OCI-LY7 (cell line): Measurements from ENCODE around the gene SLAMF8.

Source experiments
- EZH2phosphoT487 ChIP-seq: fragments of 200-600 bp; sonication (generic); IDR thresholded peaks from 2 replicates; pipeline ENCODE4 v1.6.1; 2018; ENCODE audit warnings: low read depth, borderline replicate concordance, mild to moderate bottlenecking, mixed run types, antibody characterized with exemption, low read length, moderate library complexity, mixed read lengths
- TF ChIP-seq, protein P1 (sequence below): fragments of 200-600 bp; sonication (generic); conservative IDR thresholded peaks from 2 replicates; pipeline ENCODE4 v1.5.1; 2014; ENCODE audit warnings: mild to moderate bottlenecking, antibody characterized with exemption, low read length, moderate library complexity, mixed read lengths

GRCh38 chr1:159861218-159861617 is 34.5 kb downstream of the SLAMF8 start:
- TF ChIP-seq, protein P1, sequence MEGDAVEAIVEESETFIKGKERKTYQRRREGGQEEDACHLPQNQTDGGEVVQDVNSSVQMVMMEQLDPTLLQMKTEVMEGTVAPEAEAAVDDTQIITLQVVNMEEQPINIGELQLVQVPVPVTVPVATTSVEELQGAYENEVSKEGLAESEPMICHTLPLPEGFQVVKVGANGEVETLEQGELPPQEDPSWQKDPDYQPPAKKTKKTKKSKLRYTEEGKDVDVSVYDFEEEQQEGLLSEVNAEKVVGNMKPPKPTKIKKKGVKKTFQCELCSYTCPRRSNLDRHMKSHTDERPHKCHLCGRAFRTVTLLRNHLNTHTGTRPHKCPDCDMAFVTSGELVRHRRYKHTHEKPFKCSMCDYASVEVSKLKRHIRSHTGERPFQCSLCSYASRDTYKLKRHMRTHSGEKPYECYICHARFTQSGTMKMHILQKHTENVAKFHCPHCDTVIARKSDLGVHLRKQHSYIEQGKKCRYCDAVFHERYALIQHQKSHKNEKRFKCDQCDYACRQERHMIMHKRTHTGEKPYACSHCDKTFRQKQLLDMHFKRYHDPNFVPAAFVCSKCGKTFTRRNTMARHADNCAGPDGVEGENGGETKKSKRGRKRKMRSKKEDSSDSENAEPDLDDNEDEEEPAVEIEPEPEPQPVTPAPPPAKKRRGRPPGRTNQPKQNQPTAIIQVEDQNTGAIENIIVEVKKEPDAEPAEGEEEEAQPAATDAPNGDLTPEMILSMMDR, result no peak
- no peak for TF ChIP-seq EZH2phosphoT487
